GM12872 (cell line): ENCODE data around the gene COP1.

Experiments
- CTCF ChIP-seq: IDR thresholded peaks from 3 replicates; pipeline ENCODE4 v1.5.1; 2011; ENCODE audit warnings: low read depth, mild to moderate bottlenecking, low read length, moderate library complexity; ENCODE audit not compliant: insufficient read depth

Gene COP1

GRCh38 chr1:176119549-176119948 lies 87.5 kb downstream of the COP1 start:
- TF ChIP-seq CTCF, result peak; percentile 40; the same call in 2 of the 3 replicates

- TF ChIP-seq CTCF, result no peak
These were observed 88.1 kb downstream of the COP1 start for GRCh38 chr1:176118985-176119384.

GRCh38 chr1:176111835-176112234 lies 95.3 kb downstream of the COP1 start:
- TF ChIP-seq CTCF, result no peak

GRCh38 chr1:176110203-176110602 lies 96.9 kb downstream of the COP1 start:
- TF ChIP-seq CTCF, result no peak

- TF ChIP-seq CTCF, result no peak
These were observed 104.2 kb downstream of the COP1 start for GRCh38 chr1:176102768-176103350.

GRCh38 chr1:176101951-176102642 lies 105.0 kb downstream of the COP1 start:
- TF ChIP-seq CTCF, result no peak

- TF ChIP-seq CTCF, result no peak
These were observed 108.5 kb downstream of the COP1 start for GRCh38 chr1:176098560-176098959.
